Measurements from ENCODE around the gene CNTN3.

Gene CNTN3

GRCh38 chr3:74607803-74608202, 6.7 kb downstream of the CNTN3 start:
- no peak for DNase-seq (ENCODE audit: low spot score)

GRCh38 chr3:74606996-74607395, 7.5 kb downstream of the CNTN3 start:
- no peak for DNase-seq (ENCODE audit: low spot score)

GRCh38 chr3:74605437-74605836, 9.0 kb downstream of the CNTN3 start:
- DNase-seq (ENCODE audit: low spot score), result no peak

DNA sequence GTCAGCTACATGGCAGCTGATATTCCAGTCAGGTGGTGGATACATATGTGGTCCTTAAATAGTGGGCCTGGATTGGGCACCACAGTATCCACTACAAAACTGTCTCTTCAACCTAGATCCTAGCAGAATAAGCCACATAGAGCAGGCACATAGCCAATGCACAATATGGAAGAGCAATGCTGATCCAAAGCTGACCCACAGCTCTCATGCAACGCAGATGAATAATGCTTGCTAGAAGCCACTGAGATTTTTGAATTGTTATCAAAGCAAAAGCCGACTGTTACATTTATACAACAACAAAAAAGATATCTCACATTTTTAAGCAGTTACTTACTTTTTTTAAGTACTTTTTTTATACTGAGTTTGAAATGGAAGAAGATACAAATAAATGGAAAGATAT, 11.2 kb downstream of the CNTN3 start:
- DNase-seq (ENCODE audit: low spot score), result no peak

- no peak for DNase-seq (ENCODE audit: low spot score)
These were observed 12.0 kb downstream of the CNTN3 start for GRCh38 chr3:74602471-74602870.

DNA sequence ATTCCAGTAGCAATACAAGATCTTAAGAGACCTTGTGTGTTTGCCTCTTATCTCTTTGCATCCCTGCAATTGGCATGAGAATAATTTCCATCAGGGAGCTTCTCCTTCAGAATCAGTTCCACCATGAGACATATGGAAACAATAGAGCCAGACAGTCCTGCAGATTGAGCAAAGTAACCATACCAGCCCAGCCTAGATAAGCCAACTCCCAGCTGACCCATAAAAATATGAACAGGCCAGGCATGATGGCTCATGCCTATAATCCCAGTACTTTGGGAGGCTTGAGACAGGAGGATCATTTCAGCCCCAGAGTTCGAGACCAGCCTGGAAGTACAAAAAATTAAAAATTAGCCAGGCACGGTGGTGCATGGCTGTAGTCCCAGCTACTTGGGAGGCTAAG, 12.7 kb downstream of the CNTN3 start:
- DNase-seq (ENCODE audit: low spot score), result no peak

DNA sequence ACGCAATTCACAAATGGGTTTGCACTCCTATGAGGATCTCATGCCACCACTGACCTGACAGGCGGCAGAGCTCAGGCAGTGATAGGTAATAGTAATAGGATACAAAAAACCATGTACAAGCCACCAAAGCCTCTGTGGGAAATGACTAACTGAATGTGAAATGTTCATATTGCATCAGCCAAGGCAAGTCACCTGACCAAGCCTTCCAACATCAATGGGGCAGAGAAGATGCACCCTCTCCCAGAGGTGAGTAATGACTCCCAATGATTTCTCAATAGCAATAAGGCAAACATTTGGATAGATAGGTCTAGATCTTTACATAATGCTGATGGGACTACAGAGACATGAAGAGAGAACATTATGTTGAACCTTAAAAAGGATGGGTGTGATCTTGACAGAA, 14.9 kb downstream of the CNTN3 start:
- no peak for DNase-seq (ENCODE audit: low spot score)

GRCh38 chr3:74593152-74593551, 21.3 kb downstream of the CNTN3 start:
- DNase-seq (ENCODE audit: low spot score), result no peak

DNA sequence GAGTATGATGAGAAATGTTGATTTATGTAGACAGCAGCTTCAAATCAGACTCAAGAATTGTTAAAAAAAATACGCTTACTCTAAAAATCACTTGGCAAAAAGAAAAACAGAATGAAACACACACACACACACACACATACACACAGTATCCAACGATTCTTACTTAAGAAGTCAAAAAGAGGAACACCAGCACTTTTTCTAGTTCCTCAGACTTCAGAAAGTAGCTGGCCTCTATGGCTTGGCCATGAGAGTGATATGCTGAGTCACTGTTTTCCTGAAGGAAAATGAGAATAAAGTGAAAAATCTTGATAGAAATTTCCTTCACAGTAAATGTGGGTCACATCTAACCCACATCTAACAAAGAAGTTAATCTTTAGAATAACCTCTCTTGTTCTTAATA, 22.1 kb downstream of the CNTN3 start:
- no peak for DNase-seq (ENCODE audit: low spot score)

GRCh38 chr3:74591946-74592345, 22.5 kb downstream of the CNTN3 start:
- no peak for DNase-seq (ENCODE audit: low spot score)

DNA sequence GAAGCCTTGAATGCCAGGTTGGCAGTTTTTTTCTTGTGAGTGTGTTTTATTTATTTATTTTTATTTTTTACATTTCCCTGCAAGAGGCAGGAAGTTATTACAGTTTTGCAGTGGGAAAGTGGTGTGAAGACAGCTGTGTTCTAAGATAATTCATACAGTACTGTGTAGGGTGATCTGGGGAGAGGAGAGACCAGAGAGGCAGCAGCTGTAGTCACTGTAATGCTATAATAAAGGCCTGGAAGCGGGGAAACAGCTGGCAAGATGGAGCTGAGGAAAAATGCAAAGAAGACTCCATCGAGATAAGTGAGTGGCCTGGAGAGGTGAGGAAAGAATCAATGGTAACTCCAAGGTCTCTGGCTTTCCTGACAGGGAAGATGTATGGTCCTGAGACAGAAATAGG, 23.1 kb downstream of the CNTN3 start:
- DNase-seq (ENCODE audit: low spot score), result no peak

DNA sequence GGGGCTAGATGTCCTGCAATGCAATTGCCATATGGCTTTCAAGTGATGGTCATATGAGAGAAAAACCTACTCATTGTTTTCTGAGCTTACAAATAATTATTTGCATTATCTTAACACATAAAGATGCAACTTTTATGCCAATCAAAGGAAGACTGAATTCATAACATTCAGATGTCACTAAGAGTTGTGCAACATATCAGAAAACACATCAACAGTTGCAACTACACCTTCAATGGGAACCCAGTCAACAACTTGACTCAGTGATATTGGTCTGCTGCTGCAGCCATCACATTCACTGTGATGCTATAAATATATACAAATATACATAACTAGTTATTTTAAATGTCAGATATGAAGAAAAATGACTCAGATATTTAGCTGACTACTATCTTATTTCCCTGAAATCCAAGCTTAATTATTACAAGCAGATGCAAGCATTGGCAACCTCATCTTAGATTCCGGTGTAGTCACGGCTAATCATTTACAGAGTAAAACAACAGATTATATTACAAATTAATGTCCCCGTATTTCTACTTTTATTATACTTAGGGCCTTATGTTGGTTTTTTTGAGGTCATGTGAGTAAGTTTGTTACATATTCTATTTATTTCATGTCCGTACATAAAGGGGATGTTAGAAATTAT, 23.7 kb downstream of the CNTN3 start:
- DNase-seq (ENCODE audit: low spot score), result no peak

DNA sequence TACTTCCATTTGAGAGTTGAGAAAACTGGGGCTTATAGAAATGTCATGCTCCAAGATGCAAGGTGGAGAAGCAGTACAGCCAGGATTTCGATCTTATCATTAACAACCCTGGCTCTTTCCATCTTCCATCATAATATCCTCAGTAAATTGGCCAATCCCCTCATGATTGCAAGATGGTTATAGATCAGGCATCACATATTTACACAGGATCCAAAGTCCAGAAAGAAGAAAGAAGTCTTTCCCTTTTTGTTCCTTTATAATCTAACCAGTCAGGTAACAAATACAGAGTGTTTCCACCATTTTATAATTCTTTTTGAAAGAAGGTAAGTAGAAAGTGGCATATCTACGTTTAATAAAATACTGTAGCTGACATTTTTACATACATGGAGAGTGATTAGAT, 29.7 kb downstream of the CNTN3 start:
- DNase-seq (ENCODE audit: low spot score), result no peak

GRCh38 chr3:74582982-74583381, 31.5 kb downstream of the CNTN3 start:
- no peak for DNase-seq (ENCODE audit: low spot score)

- DNase-seq (ENCODE audit: low spot score), result no peak
These were observed 38.6 kb downstream of the CNTN3 start for GRCh38 chr3:74575857-74576256.

GRCh38 chr3:74571118-74571517, 43.3 kb downstream of the CNTN3 start:
- DNase-seq (ENCODE audit: low spot score), result no peak
